ENCODE measurements around the gene PIK3R3.

The PIK3R3 gene

DNA sequence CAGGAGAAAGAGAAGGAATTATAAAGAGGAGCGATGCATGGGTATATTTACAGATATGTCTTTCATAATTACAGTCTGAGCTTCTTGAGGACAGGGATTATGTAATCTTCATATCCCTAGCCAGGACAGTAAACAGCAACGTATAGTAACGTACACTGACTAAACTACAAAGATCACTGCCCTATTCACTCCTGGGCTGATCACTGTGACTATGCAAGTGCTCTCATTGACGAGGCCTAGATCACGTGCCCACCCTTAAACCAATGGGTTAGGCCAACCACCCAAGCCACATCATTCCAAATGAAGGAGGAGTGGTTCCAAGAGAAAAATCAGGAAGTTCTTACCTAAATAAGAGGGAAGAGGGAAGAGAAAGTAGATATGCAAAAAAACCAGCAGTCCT is 18.5 kb downstream of the PIK3R3 start:
- TF ChIP-seq, protein P1, sequence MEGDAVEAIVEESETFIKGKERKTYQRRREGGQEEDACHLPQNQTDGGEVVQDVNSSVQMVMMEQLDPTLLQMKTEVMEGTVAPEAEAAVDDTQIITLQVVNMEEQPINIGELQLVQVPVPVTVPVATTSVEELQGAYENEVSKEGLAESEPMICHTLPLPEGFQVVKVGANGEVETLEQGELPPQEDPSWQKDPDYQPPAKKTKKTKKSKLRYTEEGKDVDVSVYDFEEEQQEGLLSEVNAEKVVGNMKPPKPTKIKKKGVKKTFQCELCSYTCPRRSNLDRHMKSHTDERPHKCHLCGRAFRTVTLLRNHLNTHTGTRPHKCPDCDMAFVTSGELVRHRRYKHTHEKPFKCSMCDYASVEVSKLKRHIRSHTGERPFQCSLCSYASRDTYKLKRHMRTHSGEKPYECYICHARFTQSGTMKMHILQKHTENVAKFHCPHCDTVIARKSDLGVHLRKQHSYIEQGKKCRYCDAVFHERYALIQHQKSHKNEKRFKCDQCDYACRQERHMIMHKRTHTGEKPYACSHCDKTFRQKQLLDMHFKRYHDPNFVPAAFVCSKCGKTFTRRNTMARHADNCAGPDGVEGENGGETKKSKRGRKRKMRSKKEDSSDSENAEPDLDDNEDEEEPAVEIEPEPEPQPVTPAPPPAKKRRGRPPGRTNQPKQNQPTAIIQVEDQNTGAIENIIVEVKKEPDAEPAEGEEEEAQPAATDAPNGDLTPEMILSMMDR (IDR thresholded peaks at IDR 0.05; ENCODE audit: borderline replicate concordance, control extremely low read depth, extremely low read depth, insufficient read depth, missing control alignments), result no peak
- DNase-seq (ENCODE audit: low spot score), result no peak
- in situ Hi-C loops (cut with MboI; ENCODE audit: low sequenced_read_pairs, unreplicated experiment), result no loop called here

DNA sequence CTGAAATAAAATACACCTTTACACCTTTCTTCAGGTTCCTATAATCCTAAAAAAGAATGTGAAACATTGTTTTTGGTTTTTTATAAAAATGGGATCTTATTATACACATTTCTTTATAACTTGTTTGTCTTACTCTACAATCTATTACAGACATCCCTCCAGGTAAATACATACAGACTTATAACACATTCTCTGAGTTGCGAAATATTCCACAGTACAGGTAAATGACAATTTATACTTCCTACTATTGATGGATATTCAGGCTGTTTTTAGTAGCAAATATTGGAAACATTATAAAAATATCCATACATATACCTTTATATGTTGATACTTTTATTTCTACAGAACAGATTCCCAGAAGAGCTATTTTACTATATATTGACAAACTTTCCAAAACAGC is 20.3 kb downstream of the PIK3R3 start:
- TF ChIP-seq, protein P1 (IDR thresholded peaks at IDR 0.05; ENCODE audit: borderline replicate concordance, control extremely low read depth, extremely low read depth, insufficient read depth, missing control alignments), result no peak
- DNase-seq (ENCODE audit: low spot score), result no peak
- in situ Hi-C loops (cut with MboI; ENCODE audit: low sequenced_read_pairs, unreplicated experiment), result no loop called here

DNA sequence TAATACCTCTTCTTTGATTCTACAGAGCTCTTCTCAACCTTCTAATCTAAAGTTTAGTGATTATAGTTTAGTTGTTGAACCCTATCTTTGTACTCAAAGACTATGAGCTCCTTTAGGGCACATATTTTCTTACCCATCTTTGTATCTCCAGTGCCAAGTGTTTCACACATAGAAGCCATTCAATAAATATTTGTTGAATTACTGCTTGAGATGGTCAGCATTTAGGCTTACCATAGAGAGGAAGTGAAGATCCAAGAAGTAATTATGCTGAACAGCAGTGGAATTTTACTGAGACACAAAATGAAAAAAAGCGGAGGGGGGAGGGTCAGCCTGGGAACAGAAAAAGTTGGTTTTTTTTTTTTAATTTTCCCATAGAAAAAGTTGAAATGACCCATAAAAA is 21.9 kb downstream of the PIK3R3 start:
- TF ChIP-seq, protein P1 (IDR thresholded peaks at IDR 0.05; ENCODE audit: borderline replicate concordance, control extremely low read depth, extremely low read depth, insufficient read depth, missing control alignments), result no peak
- DNase-seq (ENCODE audit: low spot score), result no peak
- in situ Hi-C loops (cut with MboI; ENCODE audit: low sequenced_read_pairs, unreplicated experiment), result no loop called here

DNA sequence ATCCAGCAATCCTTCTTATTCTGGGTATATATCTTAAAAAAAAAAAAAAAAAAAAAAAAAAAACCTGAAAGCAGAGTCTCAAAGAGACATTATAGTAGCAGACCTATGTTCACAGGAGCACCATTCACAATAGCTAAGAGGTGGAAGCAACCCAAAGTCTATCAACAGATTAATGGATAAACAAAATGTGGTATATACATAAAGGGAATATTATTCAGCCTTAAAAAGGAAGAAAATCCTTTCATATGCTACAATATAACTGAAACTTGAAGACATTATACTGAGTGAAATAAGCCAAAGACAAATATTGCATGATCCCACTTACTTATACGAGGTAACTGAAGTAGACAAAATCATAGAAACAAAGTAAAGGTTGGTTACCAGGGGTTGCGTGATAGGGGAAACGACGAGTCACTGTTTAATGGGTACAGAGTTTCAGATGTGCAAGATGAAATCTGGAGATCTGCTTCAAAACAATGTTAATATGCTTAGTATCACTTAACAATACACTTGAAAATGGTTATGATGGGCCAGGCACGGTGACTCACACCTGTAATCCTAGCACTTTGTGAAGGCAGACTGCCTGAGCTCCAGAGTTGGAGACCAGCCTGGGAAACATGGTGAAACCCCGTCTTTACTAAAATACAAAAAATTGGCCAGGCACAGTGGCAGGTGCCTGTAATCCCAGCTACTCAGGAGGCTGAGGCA is 29.5 kb downstream of the PIK3R3 start:
- TF ChIP-seq, protein P1 (IDR thresholded peaks at IDR 0.05; ENCODE audit: borderline replicate concordance, control extremely low read depth, extremely low read depth, insufficient read depth, missing control alignments), result no peak
- DNase-seq (ENCODE audit: low spot score), result no peak
- in situ Hi-C loops (cut with MboI; ENCODE audit: low sequenced_read_pairs, unreplicated experiment), result no loop called here

DNA sequence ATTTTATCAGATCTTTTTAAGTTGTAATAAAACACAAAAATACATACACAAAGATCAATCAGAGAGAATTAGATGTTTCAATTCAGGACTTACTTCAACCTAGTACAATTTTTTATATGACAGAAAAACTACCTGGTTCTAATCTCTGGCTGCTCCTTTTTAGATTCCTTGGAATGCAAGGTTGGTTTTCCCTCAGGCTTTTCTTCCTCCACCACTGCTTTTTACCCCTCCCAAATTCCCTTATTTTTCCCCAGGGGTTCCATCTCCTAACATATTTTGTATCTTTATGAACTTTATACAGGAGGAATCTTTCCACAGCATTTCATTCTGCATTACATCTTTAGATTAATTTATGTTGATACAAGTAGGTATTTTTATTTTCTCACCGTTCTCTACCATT is 33.2 kb downstream of the PIK3R3 start:
- in situ Hi-C loops (cut with MboI; ENCODE audit: low sequenced_read_pairs, unreplicated experiment), result no loop called here
- TF ChIP-seq, protein P1 (IDR thresholded peaks at IDR 0.05; ENCODE audit: borderline replicate concordance, control extremely low read depth, extremely low read depth, insufficient read depth, missing control alignments), result no peak
- DNase-seq (ENCODE audit: low spot score), result no peak

DNA sequence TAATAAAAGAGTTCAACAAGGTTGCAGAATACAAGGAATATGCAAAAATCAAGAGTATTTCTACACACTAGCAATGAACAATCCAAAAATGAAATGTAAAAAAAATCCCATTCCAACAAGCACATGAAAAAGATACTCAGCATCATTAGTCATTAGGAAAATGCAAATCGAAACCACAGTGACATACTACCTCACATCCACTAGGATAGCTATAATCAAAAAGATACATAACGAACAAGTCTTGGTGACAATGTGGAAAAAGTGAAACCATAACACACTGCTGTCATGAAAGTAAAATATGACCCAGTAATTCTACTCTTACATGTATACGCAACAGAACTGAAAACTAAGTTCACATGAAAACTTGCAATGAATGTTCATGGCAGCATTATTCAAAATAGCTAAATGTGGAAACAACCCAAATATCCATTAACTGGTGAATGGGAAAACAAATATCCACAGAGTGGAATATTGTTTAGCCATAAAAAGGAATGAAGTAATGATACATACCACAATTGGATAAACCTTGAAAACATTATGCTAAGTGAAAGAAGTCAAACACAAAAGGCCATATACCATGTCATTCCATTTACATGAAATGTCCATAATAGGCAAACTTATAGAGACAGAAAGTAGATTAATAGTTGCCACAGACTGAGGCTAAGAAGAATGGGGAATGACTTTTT is 34.3 kb downstream of the PIK3R3 start:
- no peak for DNase-seq (ENCODE audit: low spot score)
- in situ Hi-C loops (cut with MboI; ENCODE audit: low sequenced_read_pairs, unreplicated experiment), result no loop called here
- TF ChIP-seq, protein P1 (IDR thresholded peaks at IDR 0.05; ENCODE audit: borderline replicate concordance, control extremely low read depth, extremely low read depth, insufficient read depth, missing control alignments), result no peak
